ENCODE data around the gene CAPN11.
"Not testable (repeated sequence)": the region's sequence is repeated elsewhere in the genome, so short reads cannot be mapped to it uniquely, and the experiment has no call there.

Gene CAPN11

DNA sequence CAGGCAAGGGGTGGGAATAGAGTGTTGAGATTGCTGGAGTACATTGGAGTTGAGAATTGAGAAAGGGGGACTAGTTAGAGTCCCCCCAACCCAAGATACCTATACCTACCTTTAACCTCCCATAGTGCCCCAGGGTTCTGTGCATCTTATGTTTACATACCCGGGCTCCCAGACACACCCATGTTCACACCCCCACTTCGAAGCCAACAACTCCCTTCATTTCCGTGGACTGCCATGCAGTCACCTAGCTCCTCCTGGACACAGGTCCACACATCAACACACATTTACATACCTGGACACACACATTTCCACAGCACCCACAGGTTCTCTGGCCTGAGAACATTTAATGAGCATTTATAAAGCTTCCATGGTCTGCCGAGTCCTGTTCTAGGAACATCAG is 26.1 kb upstream of the CAPN11 start:
- DNase-seq: no peak

DNA sequence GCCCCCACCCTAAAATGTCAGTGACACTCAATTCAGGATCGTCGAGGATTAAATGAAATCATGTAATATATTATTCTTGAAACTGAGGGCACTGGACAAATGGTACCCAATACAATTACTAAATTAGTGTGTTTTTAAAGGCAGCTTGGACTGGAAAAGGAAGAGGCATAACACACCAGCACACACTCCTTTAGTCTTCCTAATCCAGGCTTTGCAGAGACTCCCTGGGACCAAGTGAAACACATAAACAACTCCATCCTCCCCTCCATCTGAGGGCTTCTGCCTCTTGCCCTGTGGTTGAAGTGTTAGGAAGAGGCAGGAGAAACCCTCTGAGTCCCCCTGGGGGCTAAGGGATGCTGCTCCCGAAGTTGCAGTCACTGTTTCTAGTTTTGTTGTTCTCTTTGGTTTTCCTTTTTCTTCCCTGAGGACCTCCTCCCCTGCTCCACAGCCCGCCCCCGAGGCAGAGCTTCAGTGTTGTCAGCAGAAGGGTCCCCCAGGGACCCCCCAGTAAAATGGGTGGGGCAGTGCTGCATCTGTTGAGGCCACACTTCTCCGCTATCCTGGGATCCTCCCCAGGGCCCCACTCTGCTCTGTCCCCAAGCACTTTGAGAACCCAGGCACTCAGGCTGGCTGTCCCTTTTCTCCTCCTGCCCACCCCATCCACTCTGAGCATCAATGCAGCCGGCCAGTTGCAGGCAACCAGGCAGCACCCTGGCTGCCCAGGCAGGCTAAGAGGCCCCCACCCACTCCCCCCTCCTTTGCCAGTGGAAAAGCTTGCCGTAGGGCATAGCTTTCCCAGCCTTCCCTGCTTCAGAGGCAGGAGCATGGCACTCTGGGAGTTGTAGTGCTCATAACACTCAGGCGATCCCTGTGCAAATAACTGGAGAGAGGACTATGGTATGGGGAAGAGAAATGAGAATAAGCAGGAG is 25.4 kb upstream of the CAPN11 start:
- peak; percentile 79 for DNase-seq

- no peak for DNase-seq
Measured at GRCh38 chr6:44133981-44134711, 24.5 kb upstream of the CAPN11 start.

DNA sequence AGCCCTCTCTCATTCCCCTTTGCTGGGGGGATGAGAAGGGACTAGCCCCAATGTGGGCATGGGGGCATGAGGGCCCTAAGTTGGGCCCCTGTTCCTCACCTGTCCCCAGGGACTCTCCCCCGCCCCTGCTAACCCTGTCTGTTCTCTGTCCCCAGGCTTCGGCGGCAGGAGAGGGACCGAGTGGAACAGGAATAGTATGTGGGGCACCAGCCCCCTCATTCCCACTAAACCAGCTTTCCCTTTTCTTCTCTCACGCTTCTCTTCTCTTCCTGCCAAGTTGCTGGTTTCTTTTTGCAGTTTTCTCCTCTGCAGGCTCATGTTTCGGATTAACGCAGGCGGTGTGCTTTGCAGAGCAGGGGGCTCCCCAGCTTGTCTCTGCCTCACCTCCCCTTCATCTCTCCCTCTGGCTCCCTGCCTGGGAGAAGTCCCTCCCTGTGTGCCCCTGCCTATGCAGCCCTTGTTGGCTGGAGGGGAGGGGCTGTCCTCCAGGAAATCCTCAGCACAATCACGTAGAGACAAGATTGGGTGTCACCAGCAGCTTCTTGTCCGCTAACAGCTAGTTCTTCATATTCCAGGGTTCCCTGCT is 23.4 kb upstream of the CAPN11 start:
- no peak for DNase-seq

- DNase-seq: no peak
Measured at GRCh38 chr6:44135875-44136274, 22.7 kb upstream of the CAPN11 start.

- no peak for DNase-seq
Measured at GRCh38 chr6:44138717-44139350, 19.8 kb upstream of the CAPN11 start.

GRCh38 chr6:44139351-44139743 is 19.3 kb upstream of the CAPN11 start:
- DNase-seq: no peak

DNA sequence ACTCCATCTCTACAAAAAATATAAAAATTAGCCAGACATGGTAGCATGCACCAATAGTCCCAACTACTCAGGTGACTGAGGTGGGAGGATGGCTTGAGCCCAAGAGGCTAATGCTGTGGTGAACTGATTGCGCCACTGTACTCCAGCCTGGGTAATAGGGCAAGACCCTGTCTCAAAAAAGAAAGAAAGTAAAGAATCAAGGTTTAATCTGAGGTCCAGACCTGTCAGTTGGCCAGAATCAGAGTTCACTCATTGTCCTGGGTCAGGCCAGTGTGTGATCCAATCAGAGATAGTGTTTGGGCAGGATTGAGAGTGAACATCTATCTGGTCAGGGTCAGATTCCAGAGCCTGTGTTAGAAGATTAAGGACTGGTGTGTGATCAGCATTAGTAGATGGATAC is 15.8 kb upstream of the CAPN11 start:
- DNase-seq: no peak

DNA sequence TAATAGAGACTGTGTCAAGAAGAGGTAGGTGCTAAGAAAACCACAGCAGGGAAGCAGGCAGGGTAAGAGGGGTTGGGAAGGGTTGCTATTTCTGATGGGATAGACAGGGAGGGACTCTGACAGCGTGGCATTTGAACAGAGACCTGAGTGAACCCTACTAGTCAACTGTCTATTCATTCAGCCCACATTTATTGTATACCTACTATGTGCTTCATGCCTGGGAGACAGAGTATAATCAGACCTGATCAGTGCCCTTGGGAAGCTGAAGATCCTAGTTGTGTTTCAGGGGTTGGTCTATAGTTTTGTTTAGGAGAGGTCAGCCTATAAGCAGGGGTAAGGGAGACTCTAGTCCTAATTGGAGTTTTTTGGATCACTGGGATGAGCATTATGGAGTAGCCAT is 14.9 kb upstream of the CAPN11 start:
- no peak for DNase-seq

- DNase-seq: not testable (repeated sequence)
Measured at GRCh38 chr6:44144536-44144935, 14.1 kb upstream of the CAPN11 start.

DNA sequence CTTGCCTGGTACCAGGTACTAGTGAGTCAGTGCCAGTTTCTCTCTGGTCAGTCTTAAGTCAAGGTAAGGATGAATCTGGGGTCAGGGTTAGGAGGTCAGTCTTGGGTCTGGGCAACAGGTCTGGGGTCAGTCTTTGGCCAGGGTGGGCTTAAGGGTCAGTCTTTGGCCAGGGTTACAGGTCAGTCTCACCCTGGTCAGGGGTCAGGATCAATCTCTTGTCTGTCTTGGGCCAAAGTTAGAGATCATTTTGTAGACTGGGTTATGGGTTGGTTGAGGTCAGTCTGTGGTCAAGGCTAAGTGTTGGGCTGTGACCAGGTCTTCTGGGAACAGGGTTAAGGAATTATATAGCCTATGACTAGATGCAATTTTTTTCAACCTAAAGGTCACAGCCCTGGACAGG is 12.8 kb upstream of the CAPN11 start:
- DNase-seq: no peak

GRCh38 chr6:44146685-44147084 is 11.9 kb upstream of the CAPN11 start:
- DNase-seq: no peak

GRCh38 chr6:44147256-44147655 is 11.4 kb upstream of the CAPN11 start:
- DNase-seq: no peak

- no peak for DNase-seq
Measured at GRCh38 chr6:44148306-44148705, 10.3 kb upstream of the CAPN11 start.

GRCh38 chr6:44149369-44150012 is 9.1 kb upstream of the CAPN11 start:
- DNase-seq: no peak

- no peak for DNase-seq
Measured at GRCh38 chr6:44150317-44150917, 8.2 kb upstream of the CAPN11 start.

GRCh38 chr6:44151348-44152108 is 7.1 kb upstream of the CAPN11 start:
- no peak for DNase-seq

DNA sequence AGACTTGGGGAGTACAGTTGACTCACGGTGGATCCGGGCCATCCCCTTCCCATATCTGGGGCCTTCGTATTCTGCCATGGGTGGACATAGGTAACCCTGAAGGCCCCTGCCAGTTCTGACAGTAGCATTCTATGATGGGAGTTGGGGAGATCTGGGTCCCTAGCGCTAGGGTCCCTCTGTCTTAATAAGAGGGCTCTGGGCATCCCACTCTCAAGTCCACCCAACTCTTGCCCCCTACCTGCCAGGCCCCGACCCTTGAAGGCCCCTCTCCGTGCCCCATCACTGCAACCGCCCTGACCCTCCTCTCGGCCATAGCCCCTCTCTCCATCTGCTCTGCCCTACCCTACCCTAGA is 6.5 kb upstream of the CAPN11 start:
- no peak for DNase-seq

DNA sequence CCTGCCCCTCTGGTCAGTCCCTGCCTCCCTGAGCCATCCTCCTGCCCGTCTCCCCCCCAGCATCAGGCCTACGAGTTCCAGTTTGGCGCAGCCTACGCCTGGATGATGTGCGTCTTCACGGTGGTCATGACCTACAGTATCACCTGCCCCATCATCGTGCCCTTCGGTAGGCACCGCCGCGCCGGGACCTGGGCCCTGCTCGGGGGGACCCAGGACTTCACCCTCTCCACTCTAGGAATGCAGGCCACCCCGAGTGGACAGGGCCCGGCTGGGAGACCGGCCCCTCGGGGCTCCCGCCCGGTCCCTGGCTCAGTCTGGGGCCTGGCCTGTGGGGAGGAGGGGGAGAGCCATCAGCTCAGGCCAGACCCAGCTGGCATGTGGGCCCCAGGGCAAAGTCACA is 6.1 kb upstream of the CAPN11 start:
- no peak for DNase-seq

GRCh38 chr6:44154067-44154466 is 4.6 kb upstream of the CAPN11 start:
- DNase-seq: no peak

GRCh38 chr6:44156494-44157151 is 2.0 kb upstream of the CAPN11 start:
- DNase-seq: no peak
